Renal pelvis (tissue), 4 donors: ENCODE data around the gene SPARC. TPM values are rescaled to one million over a fixed set of nuclear protein-coding genes. Genes with fewer than 3 reads are reported as not detected.
A peak's percentile ranks its signal among the peaks of the same experiment; 100 is the strongest.
"Not testable (repeated sequence)": the region's sequence is repeated elsewhere in the genome, so short reads cannot be mapped to it uniquely, and the experiment has no call there.

Experiments
- DNase-seq: peaks from one replicate; pipeline ENCODE4 v3.0.0-alpha.2; 2013
- polyA plus RNA-seq, 3 donors: library from polyadenylated mRNA; unstranded; fragments of 120-200 nt; gene quantifications; one replicate each; pipeline ENCODE4 v1.2.1, GENCODE V29; 2013; ENCODE audit not compliant: insufficient read length in 3 of 3

SPARC gene
- polyA plus RNA-seq, 3 donors = 1,656 to 2,635 (median 2,190) TPM

- peak; percentile 95 for DNase-seq
These were observed 1.9 kb downstream of the SPARC start for GRCh38 chr5:151684690-151685361.

GRCh38 chr5:151683986-151684588, 2.6 kb downstream of the SPARC start:
- DNase-seq = no peak

GRCh38 chr5:151683444-151683843, 3.3 kb downstream of the SPARC start:
- no peak for DNase-seq

- DNase-seq = no peak
These were observed 3.9 kb downstream of the SPARC start for GRCh38 chr5:151682751-151683331.

GRCh38 chr5:151682240-151682639, 4.5 kb downstream of the SPARC start:
- no peak for DNase-seq

- DNase-seq = no peak
These were observed 5.7 kb downstream of the SPARC start for GRCh38 chr5:151680944-151681427.

GRCh38 chr5:151680156-151680505, 6.6 kb downstream of the SPARC start:
- DNase-seq = not testable (repeated sequence)

- no peak for DNase-seq
These were observed 7.1 kb downstream of the SPARC start for GRCh38 chr5:151679421-151680155.

GRCh38 chr5:151678713-151679112, 8.0 kb downstream of the SPARC start:
- DNase-seq = no peak

GRCh38 chr5:151677776-151678545, 8.8 kb downstream of the SPARC start:
- no peak for DNase-seq

- no peak for DNase-seq
These were observed 10.0 kb downstream of the SPARC start for GRCh38 chr5:151676719-151677118.

GRCh38 chr5:151676314-151676712, 10.4 kb downstream of the SPARC start:
- no peak for DNase-seq

- DNase-seq = no peak
These were observed 11.0 kb downstream of the SPARC start for GRCh38 chr5:151675611-151676313.

- DNase-seq = no peak
These were observed 11.8 kb downstream of the SPARC start for GRCh38 chr5:151674626-151675610.

GRCh38 chr5:151673421-151673820, 13.3 kb downstream of the SPARC start:
- DNase-seq = no peak

- DNase-seq = no peak
These were observed 14.2 kb downstream of the SPARC start for GRCh38 chr5:151672516-151672915.

- no peak for DNase-seq
These were observed 14.8 kb downstream of the SPARC start for GRCh38 chr5:151671950-151672349.

- no peak for DNase-seq
These were observed 15.6 kb downstream of the SPARC start for GRCh38 chr5:151670953-151671636.

GRCh38 chr5:151670083-151670686, 16.5 kb downstream of the SPARC start:
- DNase-seq = no peak
